A673 (cell line): ENCODE results near the gene ZNF841.

ENCODE experiments used
- EZH2 ChIP-seq: fragments of 200-600 bp; sonication (generic); IDR thresholded peaks from 2 replicates; pipeline ENCODE4 v1.6.1; 2017; ENCODE audit warnings: borderline replicate concordance, low read depth, mild to moderate bottlenecking, mixed read lengths, antibody characterized with exemption, low read length; ENCODE audit not compliant: poor library complexity, severe bottlenecking
- TF ChIP-seq, protein P1 (sequence below): fragments of 300-800, 200-600 bp; sonication (generic); conservative IDR thresholded peaks from 2 replicates; pipeline ENCODE4 v1.5.1; 2017; ENCODE audit warnings: low read depth, mild to moderate bottlenecking, antibody characterized with exemption, low read length, moderate library complexity, mixed read lengths

DNA sequence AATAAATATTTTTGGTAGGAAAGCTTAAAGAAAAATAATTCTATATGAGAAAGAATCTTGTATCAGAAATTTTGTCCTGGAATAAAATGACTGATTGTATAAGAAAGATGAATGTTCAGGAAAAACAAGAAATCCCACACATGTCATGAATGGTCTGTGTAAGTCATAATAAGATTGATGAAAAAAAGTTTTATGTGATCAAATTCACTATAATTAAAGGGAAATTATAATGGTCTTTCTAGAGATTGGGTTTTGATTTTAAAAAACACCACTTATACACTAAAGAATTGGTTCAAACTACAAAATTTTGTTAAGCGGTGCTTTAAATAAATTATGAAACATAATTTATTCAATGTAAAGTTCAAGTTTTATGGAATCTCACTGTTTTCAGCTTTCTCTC is 7.2 kb upstream of the ZNF841 start:
- TF ChIP-seq, protein P1, sequence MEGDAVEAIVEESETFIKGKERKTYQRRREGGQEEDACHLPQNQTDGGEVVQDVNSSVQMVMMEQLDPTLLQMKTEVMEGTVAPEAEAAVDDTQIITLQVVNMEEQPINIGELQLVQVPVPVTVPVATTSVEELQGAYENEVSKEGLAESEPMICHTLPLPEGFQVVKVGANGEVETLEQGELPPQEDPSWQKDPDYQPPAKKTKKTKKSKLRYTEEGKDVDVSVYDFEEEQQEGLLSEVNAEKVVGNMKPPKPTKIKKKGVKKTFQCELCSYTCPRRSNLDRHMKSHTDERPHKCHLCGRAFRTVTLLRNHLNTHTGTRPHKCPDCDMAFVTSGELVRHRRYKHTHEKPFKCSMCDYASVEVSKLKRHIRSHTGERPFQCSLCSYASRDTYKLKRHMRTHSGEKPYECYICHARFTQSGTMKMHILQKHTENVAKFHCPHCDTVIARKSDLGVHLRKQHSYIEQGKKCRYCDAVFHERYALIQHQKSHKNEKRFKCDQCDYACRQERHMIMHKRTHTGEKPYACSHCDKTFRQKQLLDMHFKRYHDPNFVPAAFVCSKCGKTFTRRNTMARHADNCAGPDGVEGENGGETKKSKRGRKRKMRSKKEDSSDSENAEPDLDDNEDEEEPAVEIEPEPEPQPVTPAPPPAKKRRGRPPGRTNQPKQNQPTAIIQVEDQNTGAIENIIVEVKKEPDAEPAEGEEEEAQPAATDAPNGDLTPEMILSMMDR = no peak
- no peak for TF ChIP-seq EZH2
